AG04450 (cell line): ENCODE measurements around the gene ACCSL. TPM values are rescaled to one million over a fixed set of nuclear protein-coding genes. Genes with fewer than 3 reads are reported as not detected.

ENCODE experiments used
- CTCF ChIA-PET: fragments of 300-600, 350-600 bp; formaldehyde crosslinking; extraction: SDS; loops from one replicate; lab custom pipeline; 2022; ENCODE audit warnings: antibody characterized with exemption, inconsistent platforms; lab: Charles Lee
- POLR2A ChIA-PET: fragments of 350-600 bp; formaldehyde crosslinking; extraction: SDS; loops from one replicate; lab custom pipeline; 2021; ENCODE audit warnings: antibody characterized with exemption, inconsistent platforms; lab: Yijun Ruan, JAX
- DNase-seq: peaks from one replicate; pipeline ENCODE4 v3.0.0-alpha.2; 2011; ENCODE audit warnings: low read depth, low spot score
- H3K27ac ChIP-seq: one replicate; pipeline ENCODE4 v1.5.1; 2012; ENCODE audit warnings: low read depth, low read length, control low read depth
- H3K27me3 ChIP-seq: one replicate; pipeline ENCODE4 v1.6.0; 2012; ENCODE audit warnings: low read length; ENCODE audit not compliant: control insufficient read depth, insufficient read depth
- H3K4me3 ChIP-seq: 2 replicates; pipeline ENCODE4 v1.5.1; 2011; ENCODE audit warnings: mild to moderate bottlenecking, low read depth, low read length, control low read depth
- H3K9me3 ChIP-seq: 2 replicates; pipeline ENCODE4 v1.5.1; 2012; ENCODE audit warnings: low read length; ENCODE audit not compliant: control insufficient read depth, insufficient read depth
- CTCF ChIP-seq: IDR thresholded peaks from 2 replicates; pipeline ENCODE4 v1.5.1; 2011; ENCODE audit warnings: low read depth, low read length, control low read depth, inconsistent platforms
- polyA plus RNA-seq: library from polyadenylated mRNA; depleted of rRNA; stranded (reverse); fragments of >200 nt; gene quantifications from 2 replicates; pipeline ENCODE4 v1.2.3, GENCODE V29; 2011

Gene ACCSL
- polyA plus RNA-seq, 1 experiment: not detected

DNA sequence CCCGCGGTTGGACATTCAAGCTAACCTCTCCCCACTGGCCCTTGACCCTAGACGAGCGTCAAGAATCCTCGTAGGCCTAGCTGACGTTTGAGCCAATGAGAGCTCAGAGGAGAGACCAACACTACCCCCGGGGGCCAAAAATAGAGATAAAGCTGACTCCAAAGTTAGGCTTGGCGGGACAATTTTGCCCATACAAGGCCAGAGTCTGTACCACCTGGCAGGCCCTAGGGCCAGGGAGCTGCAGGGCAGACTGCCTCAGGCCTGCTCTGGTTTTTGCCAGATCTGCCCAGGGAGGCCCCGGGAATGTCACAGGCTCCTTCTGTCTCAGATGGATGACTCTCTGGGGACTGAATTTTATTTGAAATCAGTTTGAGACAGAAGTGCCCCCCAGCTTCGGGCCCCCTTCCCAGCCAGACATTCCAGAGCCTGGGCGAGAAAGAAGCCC lies 40.8 kb upstream of the ACCSL start:
- H3K9me3 ChIP-seq: no peaks in the 10 kb centered on the region
- ChIA-PET POLR2A (no interaction called here), CTCF (interaction anchor here (0.7 to 1.5 kb wide), 3 partner anchors 19 to 118 kb away, joined by 3 to 7 read pairs (median 3); no protein-coding TSS in a partner anchor)
- no peak overlapping the region for H3K27ac ChIP-seq
- DNase-seq: no peak
- TF ChIP-seq CTCF: no peak
- H3K27me3 ChIP-seq: peaks cover 6% of the 10 kb centered on the region
- no peak overlapping the region for H3K4me3 ChIP-seq

- ChIA-PET POLR2A (no interaction called here), CTCF (interaction anchor here (1.0 kb wide), 1 partner anchor 20 kb away, joined by 3 read pairs; no protein-coding TSS in a partner anchor)
- TF ChIP-seq CTCF: no peak
- H3K9me3 ChIP-seq: no peaks in the 10 kb centered on the region
- H3K4me3 ChIP-seq: no peak overlapping the region
- no peak overlapping the region for H3K27ac ChIP-seq
- no peak for DNase-seq
- peaks cover 5% of the 10 kb centered on the region for H3K27me3 ChIP-seq
These were observed 40.2 kb upstream of the ACCSL start for GRCh38 chr11:44007481-44008087.

GRCh38 chr11:44008088-44008501 lies 39.7 kb upstream of the ACCSL start:
- no peak for TF ChIP-seq CTCF
- ChIA-PET CTCF (no interaction called here), POLR2A (no interaction called here)
- DNase-seq: no peak
- Histone ChIP-seq H3K27me3 (peaks cover 2% of the 10 kb centered on the region), H3K27ac (no peak overlapping the region), H3K9me3 (no peaks in the 10 kb centered on the region), H3K4me3 (no peak overlapping the region)

- no peak overlapping the region for H3K27ac ChIP-seq
- no peak overlapping the region for H3K4me3 ChIP-seq
- ChIA-PET POLR2A (no interaction called here), CTCF (no interaction called here)
- peaks cover 2% of the 10 kb centered on the region for H3K27me3 ChIP-seq
- no peaks in the 10 kb centered on the region for H3K9me3 ChIP-seq
- no peak for TF ChIP-seq CTCF
- no peak for DNase-seq
These were observed 39.1 kb upstream of the ACCSL start for GRCh38 chr11:44008698-44009097.

GRCh38 chr11:44010789-44011251 lies 37.0 kb upstream of the ACCSL start:
- ChIA-PET POLR2A (no interaction called here), CTCF (interaction anchor here (0.8 to 1.7 kb wide), 2 partner anchors 63 to 121 kb away, joined by 3 to 4 read pairs; no protein-coding TSS in a partner anchor)
- no peak overlapping the region for H3K27ac ChIP-seq
- no peak for TF ChIP-seq CTCF
- H3K4me3 ChIP-seq: no peak overlapping the region
- no peaks in the 10 kb centered on the region for H3K9me3 ChIP-seq
- H3K27me3 ChIP-seq: no peaks in the 10 kb centered on the region
- DNase-seq: no peak
